CD4-positive, alpha-beta T cell (primary cell): ENCODE data around the gene KIR2DL3. TPM values are rescaled to one million over a fixed set of nuclear protein-coding genes. Genes with fewer than 3 reads are reported as not detected.
A peak's percentile ranks its signal among the peaks of the same experiment; 100 is the strongest.

Experiments used
- ATAC-seq: fragments of 200-7000 bp; cut with Tn5 transposase; one replicate; pipeline ENCODE4 v1.10.0; 2022; ENCODE audit warnings: mild to moderate bottlenecking; ENCODE audit not compliant: poor library complexity
- CTCF ChIA-PET: fragments of 350-600 bp; sonication (Branson Sonifier 250); formaldehyde crosslinking; loops from one replicate; lab custom pipeline; 2021; ENCODE audit warnings: antibody characterized with exemption, inconsistent platforms; lab: Charles Lee
- POLR2A ChIA-PET: fragments of 350-600 bp; sonication (Branson Sonifier 250); formaldehyde crosslinking; loops from one replicate; lab custom pipeline; 2021; ENCODE audit warnings: antibody characterized with exemption, inconsistent platforms; lab: Charles Lee
- DNase-seq, 14 experiments: peaks; one replicate each; pipeline ENCODE4 v3.0.0-alpha.2; 2013 to 2020; ENCODE audit warnings: mixed read lengths in 2 of 14
- H3K27ac ChIP-seq, 2 donors: one replicate each; pipeline versions ENCODE4 v1.5.1 to v1.7.0; 2013; ENCODE audit warnings: low read length in 2 of 2, low read depth in 1 of 2, mild to moderate bottlenecking in 1 of 2
- H3K27me3 ChIP-seq, 2 experiments: 1 replicate in 1 of 2; 2 replicates in 1 of 2; pipeline versions ENCODE4 v1.6.1 to v1.7.0; 2013; ENCODE audit warnings: low read length in 2 of 2, control low read depth in 1 of 2, mild to moderate bottlenecking in 1 of 2, moderate library complexity in 1 of 2; ENCODE audit not compliant: insufficient read depth in 2 of 2, control insufficient read depth in 1 of 2
- H3K36me3 ChIP-seq: one replicate; pipeline ENCODE4 v1.6.1; 2013; ENCODE audit warnings: low read length, control low read depth; ENCODE audit not compliant: insufficient read depth
- H3K4me1 ChIP-seq: one replicate; pipeline ENCODE4 v1.6.1; 2013; ENCODE audit warnings: low read length, control low read depth; ENCODE audit not compliant: insufficient read depth
- H3K4me3 ChIP-seq: one replicate; pipeline ENCODE4 v1.5.1; 2013; ENCODE audit warnings: mild to moderate bottlenecking, low read length, moderate library complexity
- H3K9me3 ChIP-seq, 2 experiments: 1 replicate in 1 of 2; 2 replicates in 1 of 2; pipeline versions ENCODE4 v1.6.1 to v1.7.0; 2013; ENCODE audit warnings: low read length in 2 of 2, mild to moderate bottlenecking in 2 of 2, control low read depth in 1 of 2, moderate library complexity in 1 of 2; ENCODE audit not compliant: control insufficient read depth in 1 of 2, insufficient read depth in 1 of 2
- H3K27ac Mint-ChIP-seq: one replicate; pipeline ENCODE4 v1.8.0; 2020; ENCODE audit warnings: mixed read lengths
- H3K27me3 Mint-ChIP-seq: one replicate; pipeline ENCODE4 v1.8.0; 2021; ENCODE audit warnings: mixed read lengths
- H3K36me3 Mint-ChIP-seq: one replicate; pipeline ENCODE4 v1.8.0; 2021; ENCODE audit warnings: low read depth, mixed read lengths
- H3K4me1 Mint-ChIP-seq: one replicate; pipeline ENCODE4 v1.8.0; 2021; ENCODE audit warnings: low read depth, mixed read lengths
- H3K4me3 Mint-ChIP-seq: one replicate; pipeline ENCODE4 v1.8.0; 2020; ENCODE audit warnings: mild to moderate bottlenecking, mixed read lengths
- H3K9me3 Mint-ChIP-seq: one replicate; pipeline ENCODE4 v1.8.0; 2020; ENCODE audit warnings: mixed read lengths
- intact Hi-C, 2 experiments: fragments of 100-400 bp; cut with DNase I in 1 of 2; cut with micrococcal nuclease in 1 of 2; formaldehyde crosslinking; loops; one replicate each; pipeline versions ENCODE4 v1.15.1 to v1.9.0; 2023 to 2025; cut with DNase I, micrococcal nuclease
- total RNA-seq, 174 experiments: library from RNA in 2 of 174; stranded (reverse) in 2 of 174; gene quantifications; one replicate each; pipeline ENCODE4 v1.2.3 and lab custom pipeline; 2021 to 2026
- TF ChIP-seq, protein P1 (sequence below): fragments of 200-600 bp; IDR thresholded peaks from one replicate; pipeline ENCODE4 v1.8.0; 2022; ENCODE audit warnings: antibody characterized with exemption, mild to moderate bottlenecking

Gene KIR2DL3
- total RNA-seq, 2 experiments from 2014 or later: not detected

DNA sequence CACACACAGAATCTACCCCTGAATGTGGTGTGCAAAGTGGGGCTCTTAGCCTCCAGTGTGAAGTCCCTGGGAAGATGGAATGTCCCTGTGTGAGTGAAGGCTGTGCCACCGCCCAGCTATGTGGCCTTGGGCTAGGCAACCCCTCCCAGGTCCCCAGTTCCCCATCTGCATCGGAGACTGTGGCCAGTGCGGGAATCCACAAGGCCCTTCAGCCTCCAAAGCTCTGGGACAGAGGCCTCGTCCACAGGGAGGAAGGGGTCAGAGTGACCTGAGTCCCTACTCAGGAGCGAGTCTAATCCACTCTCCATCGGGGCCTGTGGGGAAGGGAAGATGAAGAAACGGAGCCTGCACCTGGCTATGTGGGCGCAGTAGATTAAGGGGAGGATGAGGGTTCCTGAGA lies 33.4 kb upstream of the KIR2DL3 start:
- peaks cover 25% of the 10 kb centered on the region for H3K27me3 Mint-ChIP-seq
- no peaks in the 10 kb centered on the region for H3K36me3 Mint-ChIP-seq
- intact Hi-C loops: no loop called here
- Histone ChIP-seq H3K27me3 (peaks cover 0 to 4% of the 10 kb centered on the region in 2 experiments), H3K27ac (no peak overlapping the region), H3K4me1 (peaks cover 10% of the 10 kb centered on the region), H3K9me3 (peaks cover 0 to 3% of the 10 kb centered on the region in 2 experiments), H3K36me3 (no peaks in the 10 kb centered on the region), H3K4me3 (no peak overlapping the region)
- H3K4me3 Mint-ChIP-seq: no peak overlapping the region
- CTCF ChIA-PET: no interaction called here
- no peaks in the 10 kb centered on the region for H3K9me3 Mint-ChIP-seq
- no peak for DNase-seq
- POLR2A ChIA-PET: no interaction called here
- no peak for ATAC-seq
- TF ChIP-seq, protein P1, sequence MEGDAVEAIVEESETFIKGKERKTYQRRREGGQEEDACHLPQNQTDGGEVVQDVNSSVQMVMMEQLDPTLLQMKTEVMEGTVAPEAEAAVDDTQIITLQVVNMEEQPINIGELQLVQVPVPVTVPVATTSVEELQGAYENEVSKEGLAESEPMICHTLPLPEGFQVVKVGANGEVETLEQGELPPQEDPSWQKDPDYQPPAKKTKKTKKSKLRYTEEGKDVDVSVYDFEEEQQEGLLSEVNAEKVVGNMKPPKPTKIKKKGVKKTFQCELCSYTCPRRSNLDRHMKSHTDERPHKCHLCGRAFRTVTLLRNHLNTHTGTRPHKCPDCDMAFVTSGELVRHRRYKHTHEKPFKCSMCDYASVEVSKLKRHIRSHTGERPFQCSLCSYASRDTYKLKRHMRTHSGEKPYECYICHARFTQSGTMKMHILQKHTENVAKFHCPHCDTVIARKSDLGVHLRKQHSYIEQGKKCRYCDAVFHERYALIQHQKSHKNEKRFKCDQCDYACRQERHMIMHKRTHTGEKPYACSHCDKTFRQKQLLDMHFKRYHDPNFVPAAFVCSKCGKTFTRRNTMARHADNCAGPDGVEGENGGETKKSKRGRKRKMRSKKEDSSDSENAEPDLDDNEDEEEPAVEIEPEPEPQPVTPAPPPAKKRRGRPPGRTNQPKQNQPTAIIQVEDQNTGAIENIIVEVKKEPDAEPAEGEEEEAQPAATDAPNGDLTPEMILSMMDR: no peak
- no peaks in the 10 kb centered on the region for H3K4me1 Mint-ChIP-seq
- H3K27ac Mint-ChIP-seq: no peak overlapping the region

DNA sequence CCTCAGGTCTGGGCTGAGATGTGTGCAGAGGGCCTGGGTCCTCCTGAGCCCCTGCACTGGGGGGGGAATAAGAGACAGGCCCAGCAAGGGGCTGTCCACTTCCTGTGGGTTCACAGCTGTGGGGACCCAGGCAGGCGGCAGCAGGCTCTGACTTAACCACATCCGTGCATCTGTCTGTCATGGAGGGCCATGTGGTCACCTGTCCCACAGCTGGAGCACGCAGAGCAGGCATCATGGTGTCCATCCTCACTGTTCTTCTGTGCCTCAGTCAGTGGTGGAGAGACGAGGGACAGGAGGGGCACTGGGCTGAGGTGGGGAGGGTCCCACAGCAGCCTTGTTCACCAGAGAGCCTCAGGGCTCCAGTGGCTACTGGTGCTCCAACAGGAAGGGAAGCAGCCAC lies 30.4 kb upstream of the KIR2DL3 start:
- Histone ChIP-seq H3K4me1 (peaks cover 10% of the 10 kb centered on the region), H3K36me3 (no peaks in the 10 kb centered on the region), H3K27ac (no peak overlapping the region), H3K9me3 (peaks cover 0 to 5% of the 10 kb centered on the region in 2 experiments), H3K27me3 (peaks cover 2 to 3% of the 10 kb centered on the region in 2 experiments), H3K4me3 (no peak overlapping the region)
- H3K27ac Mint-ChIP-seq: no peak overlapping the region
- CTCF ChIA-PET: no interaction called here
- no peaks in the 10 kb centered on the region for H3K9me3 Mint-ChIP-seq
- no peaks in the 10 kb centered on the region for H3K36me3 Mint-ChIP-seq
- POLR2A ChIA-PET: no interaction called here
- H3K4me1 Mint-ChIP-seq: no peaks in the 10 kb centered on the region
- TF ChIP-seq, protein P1: no peak
- H3K4me3 Mint-ChIP-seq: no peak overlapping the region
- ATAC-seq (no peak), DNase-seq (peak in 1 of 14 experiments; percentile 38)
- peaks cover 15% of the 10 kb centered on the region for H3K27me3 Mint-ChIP-seq
- intact Hi-C loops: no loop called here

- Mint-ChIP-seq H3K9me3 (no peaks in the 10 kb centered on the region), H3K4me1 (no peaks in the 10 kb centered on the region), H3K4me3 (no peak overlapping the region), H3K36me3 (no peaks in the 10 kb centered on the region), H3K27me3 (peaks cover 22% of the 10 kb centered on the region), H3K27ac (no peak overlapping the region)
- intact Hi-C loops: no loop called here
- no peak for ATAC-seq
- H3K36me3 ChIP-seq: no peaks in the 10 kb centered on the region
- no peak for DNase-seq
- no peak overlapping the region for H3K27ac ChIP-seq
- TF ChIP-seq, protein P1: no peak
- H3K9me3 ChIP-seq: peaks cover 0 to 9% of the 10 kb centered on the region in 2 experiments
- POLR2A ChIA-PET: no interaction called here
- no peak overlapping the region for H3K4me3 ChIP-seq
- peaks cover 10% of the 10 kb centered on the region for H3K4me1 ChIP-seq
- CTCF ChIA-PET: no interaction called here
- H3K27me3 ChIP-seq: peaks cover 2 to 5% of the 10 kb centered on the region in 2 experiments
Measured at GRCh38 chr19:54708781-54709180, 29.5 kb upstream of the KIR2DL3 start.
